GM12875 (cell line): ENCODE results near the gene ABLIM2.

Experiments
- H3K4me3 ChIP-seq: one replicate; pipeline ENCODE4 v1.5.1; 2011; ENCODE audit warnings: low read depth, low read length, control low read depth
- CTCF ChIP-seq: IDR thresholded peaks from 2 replicates; pipeline ENCODE4 v1.5.1; 2011; ENCODE audit warnings: low read depth, mild to moderate bottlenecking, control low read depth, inconsistent platforms, low read length, moderate library complexity, borderline replicate concordance; ENCODE audit not compliant: insufficient read depth

Gene ABLIM2

GRCh38 chr4:8173492-8174242, 15.1 kb upstream of the ABLIM2 start:
- H3K4me3 ChIP-seq: no peak overlapping the region
- TF ChIP-seq CTCF: no peak

GRCh38 chr4:8171984-8172924, 13.6 kb upstream of the ABLIM2 start:
- H3K4me3 ChIP-seq: no peak overlapping the region
- no peak for TF ChIP-seq CTCF

GRCh38 chr4:8171266-8171665, 12.7 kb upstream of the ABLIM2 start:
- H3K4me3 ChIP-seq: no peak overlapping the region
- TF ChIP-seq CTCF: no peak

- no peak overlapping the region for H3K4me3 ChIP-seq
- TF ChIP-seq CTCF: no peak
These were observed 11.7 kb upstream of the ABLIM2 start for GRCh38 chr4:8170341-8170740.

- TF ChIP-seq CTCF: no peak
- no peak overlapping the region for H3K4me3 ChIP-seq
These were observed 11.2 kb upstream of the ABLIM2 start for GRCh38 chr4:8169763-8170162.

GRCh38 chr4:8168832-8169598, 10.4 kb upstream of the ABLIM2 start:
- no peak overlapping the region for H3K4me3 ChIP-seq
- no peak for TF ChIP-seq CTCF
